ENCODE results near the gene FBXW11. TPM values are rescaled to one million over a fixed set of nuclear protein-coding genes. Genes with fewer than 3 reads are reported as not detected.

Gene FBXW11
- total RNA-seq, result 10 to 100 TPM; 47.2 to 47.4 TPM

DNA sequence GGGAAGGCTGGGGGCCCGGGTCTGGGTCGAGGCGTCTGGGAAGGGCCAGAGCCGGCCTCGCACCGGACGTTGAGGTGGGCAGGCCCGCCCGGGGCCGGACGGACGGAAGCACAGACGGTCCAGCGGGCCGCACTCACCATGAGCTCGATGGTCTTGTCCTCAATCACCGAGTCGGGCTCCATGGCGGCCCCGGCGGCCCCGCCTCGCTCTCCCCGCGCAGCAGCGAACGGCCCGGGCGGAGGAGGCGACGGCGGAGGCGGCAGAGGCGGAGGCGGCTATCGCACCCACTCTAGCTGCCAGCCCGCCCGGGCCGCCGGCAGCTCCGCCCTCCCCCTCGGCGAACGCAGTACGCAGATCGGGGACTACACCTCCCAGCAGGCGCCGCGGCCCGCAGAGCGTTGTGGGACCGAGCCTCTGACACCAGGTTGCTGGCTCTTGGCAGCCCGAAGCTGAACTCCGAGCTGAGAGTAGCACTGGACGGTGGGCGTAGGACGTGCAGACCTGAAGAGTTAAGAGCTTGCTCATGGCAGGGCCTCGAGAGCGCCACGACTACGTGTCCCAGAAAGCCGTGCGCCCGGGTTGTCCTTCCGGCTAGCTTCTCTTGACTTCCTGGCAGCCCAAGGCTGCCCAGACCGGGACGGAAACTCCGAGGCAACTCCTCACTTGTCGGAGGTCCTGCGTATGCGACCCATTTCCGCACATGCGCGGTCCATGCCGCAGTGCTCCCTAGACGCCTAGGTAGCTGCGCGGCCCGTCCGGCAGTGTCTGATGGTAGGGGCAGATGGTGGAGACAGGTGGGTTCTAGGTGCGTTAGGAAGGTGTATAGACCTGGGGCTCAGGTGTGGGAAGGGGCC, at the start of gene FBXW11:
FBXW11 (minus strand) TSS at position 318 of the 854 bp plus-strand sequence; CDS start at position 182, 136 bp downstream.
- no peaks in the 10 kb centered on the region for H3K27me3 Mint-ChIP-seq
- H3K4me3 Mint-ChIP-seq, result peak within 1 kb of the TSS; percentile 93
- peaks cover 8% of the 10 kb centered on the region for H3K36me3 Mint-ChIP-seq
- H3K27ac Mint-ChIP-seq, result peak within 1 kb of the TSS; percentile 92
- H3K9me3 Mint-ChIP-seq, result no peaks in the 10 kb centered on the region
- DNase-seq, result peak; percentile 97
- peaks cover 53% of the 10 kb centered on the region for H3K4me1 Mint-ChIP-seq (ENCODE audit: low read depth)
- ChIA-PET POLR2A (interaction anchor here (0.7 to 3.9 kb wide), 23 partner anchors 9 to 618 kb away, joined by 3 to 25 read pairs (median 6); partner anchors contain the start of genes NPM1, STK10 and UBTD2), CTCF (interaction anchor here (0.6 to 7.8 kb wide), 14 partner anchors 11 to 588 kb away, joined by 3 to 78 read pairs (median 7); partner anchors contain the start of genes FGF18 and STK10)
- intact Hi-C loops (cut with micrococcal nuclease), result loop anchor here (1.0 to 10.0 kb wide), 10 partner anchors 17 to 1050 kb away; partner anchors contain the start of genes CREBRF, DUSP1, NPM1 and STK10

DNA sequence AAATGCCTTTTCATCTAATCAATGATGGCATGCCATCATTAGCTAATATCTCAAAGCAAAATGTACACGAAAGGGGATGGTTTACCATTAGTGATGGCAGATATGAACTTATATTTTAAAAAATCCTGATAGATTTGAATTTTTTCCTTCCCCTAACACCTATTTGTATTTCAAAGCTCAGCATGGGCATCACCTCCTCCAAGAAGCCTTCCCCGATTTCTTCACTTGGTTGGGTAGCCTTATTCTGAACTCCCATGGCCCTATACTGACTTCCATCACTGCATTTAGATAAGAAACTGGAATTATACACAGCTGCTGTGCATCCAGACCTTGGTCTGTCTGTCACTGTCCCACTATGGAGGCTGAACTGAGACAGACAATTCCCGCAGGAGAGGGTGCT, 49.6 kb upstream of the FBXW11 start:
- H3K9me3 Mint-ChIP-seq, result no peaks in the 10 kb centered on the region
- H3K27ac Mint-ChIP-seq, result no peak overlapping the region
- intact Hi-C loops (cut with micrococcal nuclease), result no loop called here
- H3K4me3 Mint-ChIP-seq, result no peak overlapping the region
- H3K36me3 Mint-ChIP-seq, result peaks cover 41% of the 10 kb centered on the region
- no peak for DNase-seq
- peaks cover 2% of the 10 kb centered on the region for H3K4me1 Mint-ChIP-seq (ENCODE audit: low read depth)
- POLR2A ChIA-PET, result no interaction called here
- no peaks in the 10 kb centered on the region for H3K27me3 Mint-ChIP-seq
- CTCF ChIA-PET, result interaction anchor here (1.3 to 3.3 kb wide), 2 partner anchors 11 to 144 kb away, joined by 5 to 11 read pairs; no protein-coding TSS in a partner anchor

DNA sequence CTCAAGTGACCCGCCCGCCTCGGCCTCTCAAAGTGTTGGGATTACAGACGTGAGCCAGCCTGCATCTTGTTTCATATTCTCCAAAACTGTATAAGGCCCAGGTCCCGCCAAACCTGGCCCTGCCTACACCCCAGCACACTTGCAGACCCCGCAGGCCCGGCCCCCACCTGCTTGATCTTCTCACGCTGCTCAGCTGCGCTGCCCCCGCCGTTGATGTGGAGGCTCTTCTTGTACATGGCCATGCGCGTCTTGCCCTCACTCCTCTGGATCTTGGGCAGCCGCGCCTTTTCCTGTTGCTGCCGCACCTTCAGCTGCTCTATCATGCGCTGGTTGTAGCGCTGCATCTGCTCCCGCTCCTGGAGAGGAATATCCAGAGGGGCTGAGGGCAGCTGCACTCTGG, 49.0 kb upstream of the FBXW11 start:
- POLR2A ChIA-PET, result interaction anchor here (1.2 kb wide), 1 partner anchor 19 kb away, joined by 3 read pairs; no protein-coding TSS in a partner anchor
- no peak overlapping the region for H3K4me3 Mint-ChIP-seq
- no peaks in the 10 kb centered on the region for H3K27me3 Mint-ChIP-seq
- CTCF ChIA-PET, result interaction anchor here (1.3 to 3.3 kb wide), 2 partner anchors 11 to 143 kb away, joined by 5 to 11 read pairs; no protein-coding TSS in a partner anchor
- peaks cover 39% of the 10 kb centered on the region for H3K36me3 Mint-ChIP-seq
- H3K4me1 Mint-ChIP-seq (ENCODE audit: low read depth), result peaks cover 2% of the 10 kb centered on the region
- no peaks in the 10 kb centered on the region for H3K9me3 Mint-ChIP-seq
- no peak overlapping the region for H3K27ac Mint-ChIP-seq
- intact Hi-C loops (cut with micrococcal nuclease), result no loop called here
- DNase-seq, result no peak

DNA sequence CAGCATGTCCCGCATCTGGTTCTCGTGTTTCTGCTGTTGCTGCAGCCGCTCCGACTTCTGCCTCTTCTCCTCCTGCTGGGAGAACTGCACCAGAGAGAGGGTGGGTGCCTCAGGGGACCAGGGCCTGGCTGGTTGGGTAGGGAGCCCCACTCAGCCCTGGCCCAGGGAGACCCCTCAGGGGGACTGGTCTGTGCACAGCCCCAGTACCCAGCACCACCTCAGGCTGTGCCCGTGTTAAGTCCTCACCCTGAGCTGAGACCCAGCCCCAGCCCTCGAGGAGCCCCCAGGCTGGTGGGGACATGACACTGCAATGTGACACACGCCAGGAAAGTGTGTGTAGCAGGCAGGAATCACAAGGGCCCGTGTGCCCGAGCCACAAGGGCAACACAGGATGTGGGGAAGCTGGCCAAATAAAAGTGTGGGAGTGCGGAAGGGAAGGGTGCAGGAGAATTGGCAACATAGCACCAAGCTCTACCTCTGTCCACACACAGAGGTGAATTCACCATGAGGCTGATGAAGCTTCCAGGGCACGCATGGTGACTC, 48.2 kb upstream of the FBXW11 start:
- peaks cover 2% of the 10 kb centered on the region for H3K4me1 Mint-ChIP-seq (ENCODE audit: low read depth)
- H3K9me3 Mint-ChIP-seq, result no peaks in the 10 kb centered on the region
- H3K27me3 Mint-ChIP-seq, result no peaks in the 10 kb centered on the region
- intact Hi-C loops (cut with micrococcal nuclease), result no loop called here
- H3K36me3 Mint-ChIP-seq, result peaks cover 35% of the 10 kb centered on the region
- DNase-seq, result no peak
- H3K27ac Mint-ChIP-seq, result no peak overlapping the region
- no peak overlapping the region for H3K4me3 Mint-ChIP-seq
- CTCF ChIA-PET, result interaction anchor here (1.0 to 3.3 kb wide), 3 partner anchors 12 to 143 kb away, joined by 3 to 11 read pairs (median 5); no protein-coding TSS in a partner anchor
- POLR2A ChIA-PET, result interaction anchor here (1.2 kb wide), 1 partner anchor 20 kb away, joined by 3 read pairs; no protein-coding TSS in a partner anchor

DNA sequence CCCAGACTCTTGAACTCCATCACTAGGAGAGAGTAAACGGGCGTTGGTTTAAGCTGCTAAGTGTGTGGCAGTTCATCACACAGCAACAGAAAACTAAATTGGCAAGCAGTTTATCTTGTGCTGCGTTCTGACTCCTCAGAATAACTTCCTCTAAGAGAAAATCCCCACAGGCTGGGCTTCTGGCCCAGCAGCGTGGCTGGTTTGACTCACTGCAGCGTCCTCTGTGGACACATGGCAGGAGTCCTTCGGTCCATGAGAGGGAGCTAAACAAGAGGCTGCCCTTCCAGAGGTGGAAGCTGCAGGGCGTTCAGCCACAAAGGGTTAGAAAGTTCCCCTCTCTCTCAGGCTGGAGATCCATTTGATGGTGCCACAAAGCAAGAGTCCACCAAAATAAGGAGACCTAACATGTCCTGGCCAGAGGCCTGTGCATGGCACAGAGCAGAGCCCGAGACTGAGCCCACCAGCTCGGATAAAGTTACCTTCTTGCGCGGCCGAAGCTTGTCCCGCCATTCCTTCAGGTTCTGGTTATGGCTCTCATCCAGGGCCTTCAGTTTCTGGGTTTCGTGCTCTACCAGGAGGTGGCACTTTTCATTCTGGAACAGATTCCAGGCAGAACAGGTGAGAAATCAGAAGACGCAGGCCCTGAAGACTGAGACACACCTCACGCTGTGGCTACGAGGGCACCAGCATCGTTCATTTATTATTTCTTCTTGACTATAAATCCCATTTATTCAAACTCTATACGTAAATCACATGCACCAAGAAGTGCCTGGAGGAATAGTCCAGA, 46.2 kb upstream of the FBXW11 start:
- POLR2A ChIA-PET, result no interaction called here
- intact Hi-C loops (cut with micrococcal nuclease), result no loop called here
- Mint-ChIP-seq H3K27ac (no peak overlapping the region), H3K4me1 (ENCODE audit: low read depth) (peaks cover 12% of the 10 kb centered on the region), H3K9me3 (no peaks in the 10 kb centered on the region), H3K36me3 (peaks cover 48% of the 10 kb centered on the region), H3K27me3 (no peaks in the 10 kb centered on the region), H3K4me3 (no peak overlapping the region)
- no peak for DNase-seq
- CTCF ChIA-PET, result interaction anchor here (1.1 kb wide), 1 partner anchor 12 kb away, joined by 6 read pairs; no protein-coding TSS in a partner anchor

DNA sequence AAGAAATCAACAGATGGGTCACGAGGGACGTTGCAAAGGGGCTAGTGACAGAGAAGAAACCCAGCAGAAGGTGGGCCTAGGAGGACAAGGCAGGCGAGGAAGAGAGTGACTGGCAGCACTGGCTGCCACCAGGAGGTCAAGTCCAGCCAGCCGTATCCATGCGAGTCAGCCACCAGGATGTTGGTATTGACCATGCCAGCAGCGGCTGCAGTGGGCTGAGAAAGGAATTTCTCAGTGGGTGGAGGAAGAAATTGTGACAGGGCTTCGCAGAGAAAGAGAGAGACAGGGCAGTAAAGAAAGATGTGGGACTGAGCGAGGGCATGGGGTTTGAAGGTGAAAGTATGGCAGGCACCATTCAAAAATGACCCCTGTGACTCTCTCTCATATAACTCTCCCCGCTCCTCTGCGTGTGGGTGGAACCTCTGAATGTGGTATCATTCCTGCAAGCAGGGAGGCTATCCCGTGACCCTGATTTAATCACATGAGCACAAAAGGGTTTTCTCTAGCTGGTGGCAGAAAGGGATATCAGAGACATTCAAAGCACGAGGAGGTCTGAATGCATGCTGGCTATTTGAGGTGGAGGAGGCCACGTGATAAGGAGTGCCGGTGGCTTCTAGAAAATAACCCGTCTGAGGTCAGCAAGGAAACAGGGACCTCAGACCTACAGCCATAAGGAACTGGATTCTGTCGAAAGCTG, 45.4 kb upstream of the FBXW11 start:
- no peak for DNase-seq
- intact Hi-C loops (cut with micrococcal nuclease), result no loop called here
- CTCF ChIA-PET, result no interaction called here
- no peak overlapping the region for H3K4me3 Mint-ChIP-seq
- no peak overlapping the region for H3K27ac Mint-ChIP-seq
- no peaks in the 10 kb centered on the region for H3K27me3 Mint-ChIP-seq
- no peaks in the 10 kb centered on the region for H3K9me3 Mint-ChIP-seq
- peaks cover 44% of the 10 kb centered on the region for H3K36me3 Mint-ChIP-seq
- POLR2A ChIA-PET, result no interaction called here
- H3K4me1 Mint-ChIP-seq (ENCODE audit: low read depth), result peaks cover 19% of the 10 kb centered on the region

DNA sequence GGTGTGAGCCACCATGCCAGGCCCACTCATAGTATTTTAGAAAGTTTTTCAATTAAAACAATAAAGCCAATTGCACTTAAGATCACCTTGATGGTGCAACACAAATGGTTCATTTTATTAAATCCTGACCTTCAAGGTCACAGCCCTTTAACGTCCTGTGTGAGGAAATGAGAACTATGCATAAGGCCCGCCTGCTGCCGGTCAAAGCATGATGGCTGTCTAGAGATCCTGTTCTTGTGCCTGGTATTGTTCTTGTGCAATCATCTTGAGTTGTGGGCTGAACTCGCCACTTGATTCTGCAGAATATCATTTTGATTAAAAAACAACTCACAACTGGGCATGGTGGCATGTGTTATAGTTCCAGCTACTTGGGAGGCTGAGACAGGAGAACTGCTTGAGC, 43.6 kb upstream of the FBXW11 start:
- no peak overlapping the region for H3K27ac Mint-ChIP-seq
- POLR2A ChIA-PET, result no interaction called here
- CTCF ChIA-PET, result interaction anchor here (0.6 kb wide), 2 partner anchors 43 to 126 kb away, joined by 3 to 5 read pairs; no protein-coding TSS in a partner anchor

DNA sequence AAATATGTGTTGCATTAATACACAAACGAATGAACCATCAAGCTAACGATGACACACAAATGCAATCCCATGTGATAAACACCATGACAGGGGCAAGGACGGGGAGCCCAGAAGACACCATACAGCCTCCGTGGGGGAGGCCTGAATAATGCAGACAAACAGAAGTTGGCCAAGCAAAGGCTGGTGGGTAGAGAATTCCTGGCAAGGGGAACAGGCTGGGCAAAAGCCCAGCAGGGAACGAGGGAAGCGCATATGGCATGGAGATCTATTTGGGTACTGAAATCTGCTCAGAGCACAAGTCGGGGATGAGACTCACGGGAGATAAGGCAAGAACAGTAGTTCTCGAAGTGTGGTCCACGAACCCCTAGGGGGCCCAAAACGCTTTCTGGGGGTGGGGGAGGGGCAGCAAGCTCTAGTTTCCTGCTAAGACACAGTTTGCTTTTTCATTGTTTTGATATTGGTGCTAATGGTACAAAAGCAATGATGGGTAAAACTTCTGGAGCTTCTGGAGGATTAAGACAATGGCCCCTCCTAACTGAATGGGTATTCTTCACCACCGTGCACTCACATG, 42.9 kb upstream of the FBXW11 start:
- H3K27ac Mint-ChIP-seq, result peak overlapping the region; percentile 5
- ChIA-PET CTCF (no interaction called here), POLR2A (no interaction called here)
- intact Hi-C loops (cut with micrococcal nuclease), result loop anchor here (10.0 kb wide), 1 partner anchor 635 kb away; the partner anchor contains the start of gene FGF18
- DNase-seq, result no peak
- H3K27me3 Mint-ChIP-seq, result no peaks in the 10 kb centered on the region
- no peaks in the 10 kb centered on the region for H3K9me3 Mint-ChIP-seq
- no peak overlapping the region for H3K4me3 Mint-ChIP-seq
- H3K4me1 Mint-ChIP-seq (ENCODE audit: low read depth), result peaks cover 19% of the 10 kb centered on the region
- peaks cover 46% of the 10 kb centered on the region for H3K36me3 Mint-ChIP-seq

More for the DNA sequence above, 43.6 kb upstream of the FBXW11 start:
- Mint-ChIP-seq H3K27me3 (no peaks in the 10 kb centered on the region), H3K4me1 (ENCODE audit: low read depth) (peaks cover 19% of the 10 kb centered on the region), H3K9me3 (no peaks in the 10 kb centered on the region), H3K4me3 (no peak overlapping the region), H3K36me3 (peaks cover 41% of the 10 kb centered on the region)
- DNase-seq, result no peak
- intact Hi-C loops (cut with micrococcal nuclease), result no loop called here

DNA sequence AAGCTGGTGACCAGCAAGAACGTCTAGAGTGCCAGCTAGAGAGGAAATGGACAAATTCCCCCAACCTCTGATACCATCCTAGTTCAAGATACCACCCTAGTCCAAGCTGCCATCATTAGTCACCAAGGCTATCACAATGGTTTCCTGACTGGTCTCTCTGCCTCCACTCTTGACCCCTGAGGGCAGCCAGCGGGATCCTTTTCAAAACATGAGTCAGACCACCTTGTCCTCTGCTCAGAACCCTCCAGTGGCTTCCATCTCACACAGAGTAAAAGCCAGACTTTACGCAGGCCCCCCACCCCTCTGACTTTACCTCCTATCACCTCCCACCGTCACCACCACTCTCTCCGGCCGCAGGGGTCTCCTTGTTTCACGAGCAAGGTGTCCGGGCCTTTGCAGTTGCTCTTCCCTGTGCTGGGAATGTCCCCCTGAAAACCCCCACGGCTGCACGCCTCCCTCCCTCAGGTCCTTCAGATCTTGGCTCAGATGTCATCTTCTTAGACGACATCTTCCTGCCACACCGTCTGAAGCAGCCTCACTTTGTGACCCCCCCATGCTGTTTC, 42.2 kb upstream of the FBXW11 start:
- intact Hi-C loops (cut with micrococcal nuclease), result loop anchor here (10.0 kb wide), 1 partner anchor 634 kb away; the partner anchor contains the start of gene FGF18
- DNase-seq, result no peak
- ChIA-PET CTCF (interaction anchor here (3.1 kb wide), 1 partner anchor 137 kb away, joined by 17 read pairs; no protein-coding TSS in a partner anchor), POLR2A (no interaction called here)
- H3K4me3 Mint-ChIP-seq, result no peak overlapping the region
- no peaks in the 10 kb centered on the region for H3K9me3 Mint-ChIP-seq
- H3K27ac Mint-ChIP-seq, result peak overlapping the region; percentile 30
- H3K4me1 Mint-ChIP-seq (ENCODE audit: low read depth), result peaks cover 19% of the 10 kb centered on the region
- H3K36me3 Mint-ChIP-seq, result peaks cover 46% of the 10 kb centered on the region
- H3K27me3 Mint-ChIP-seq, result no peaks in the 10 kb centered on the region

DNA sequence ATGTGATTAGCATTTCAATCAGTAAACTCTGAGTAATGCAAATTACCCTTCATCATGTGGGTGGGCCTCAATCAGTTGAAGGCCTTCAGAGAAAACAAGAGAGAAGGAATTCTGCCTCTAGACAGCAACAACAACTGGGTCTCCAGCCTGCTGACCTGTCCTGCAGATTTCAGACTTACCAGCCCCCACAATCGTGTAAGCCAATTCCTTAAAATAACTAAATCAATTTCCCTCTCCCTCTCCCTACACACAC, 41.7 kb upstream of the FBXW11 start:
- H3K27me3 Mint-ChIP-seq, result no peaks in the 10 kb centered on the region
- no peak for DNase-seq
- H3K4me1 Mint-ChIP-seq (ENCODE audit: low read depth), result peaks cover 22% of the 10 kb centered on the region
- CTCF ChIA-PET, result interaction anchor here (3.1 kb wide), 1 partner anchor 136 kb away, joined by 17 read pairs; no protein-coding TSS in a partner anchor
- no peaks in the 10 kb centered on the region for H3K9me3 Mint-ChIP-seq
- intact Hi-C loops (cut with micrococcal nuclease), result loop anchor here (10.0 kb wide), 1 partner anchor 633 kb away; the partner anchor contains the start of gene FGF18
- peaks cover 42% of the 10 kb centered on the region for H3K36me3 Mint-ChIP-seq
- H3K27ac Mint-ChIP-seq, result no peak overlapping the region
- POLR2A ChIA-PET, result interaction anchor here (1.3 kb wide), 1 partner anchor 41 kb away, joined by 4 read pairs; no protein-coding TSS in a partner anchor
- no peak overlapping the region for H3K4me3 Mint-ChIP-seq
